HepG2 (cell line): ENCODE results near the gene PDS5B. TPM values are rescaled to one million over a fixed set of nuclear protein-coding genes. Genes with fewer than 3 reads are reported as not detected.
"Not testable (repeated sequence)": the region's sequence is repeated elsewhere in the genome, so short reads cannot be mapped to it uniquely, and the experiment has no call there.

Source experiments
- ATAC-seq: fragments of 200-7000 bp; cut with Tn5 transposase; 3 replicates; pipeline ENCODE4 v1.9.1; 2020; ENCODE audit warnings: mild to moderate bottlenecking, moderate library complexity
- BruUV-seq: library from RNA; stranded (reverse); fragments of 400-500 nt; replicated peaks from 2 replicates; lab custom pipeline; 2021; lab: Mats Ljungman, UMichigan
- CTCF ChIA-PET: fragments of 300-600 bp; formaldehyde crosslinking; extraction: SDS; loops from one replicate; lab custom pipeline; 2021; ENCODE audit warnings: low total read pairs, inconsistent platforms, low intra/inter-chr PET ratio; lab: Yijun Ruan, JAX
- POLR2A ChIA-PET: fragments of 350-600 bp; sonication (Branson Sonifier 250); formaldehyde crosslinking; loops from one replicate; lab custom pipeline; 2020; ENCODE audit warnings: antibody characterized with exemption, inconsistent platforms; lab: Yijun Ruan, JAX
- DNase-seq: peaks from one replicate; pipeline ENCODE4 v3.0.0-alpha.2; 2015; ENCODE audit warnings: low spot score
- FAIRE-seq: peaks from 3 replicates; lab custom pipeline; 2011; peaks lifted over from hg19 to GRCh38; lab: Jason Lieb, UNC
- H2AFZ ChIP-seq: one replicate; pipeline ENCODE4 v1.6.1; 2011; ENCODE audit warnings: low read length, inconsistent platforms
- H3K27ac ChIP-seq: fragments of 300-600 bp; 3 replicates; pipeline ENCODE4 v1.8.0; 2011; ENCODE audit warnings: mixed run types, mild to moderate bottlenecking, mixed read lengths, low read length, inconsistent platforms; ENCODE audit not compliant: insufficient read depth; ENCODE audit errors: extremely low read length
- H3K27me3 ChIP-seq, 2 experiments: fragments of 200-600 bp in 1 of 2; 2 replicates in 1 of 2; 3 replicates in 1 of 2; pipeline versions ENCODE4 v1.6.0 to v1.8.0; 2011; ENCODE audit warnings: low read length in 2 of 2, mild to moderate bottlenecking in 2 of 2, moderate library complexity in 2 of 2, inconsistent platforms in 1 of 2; ENCODE audit not compliant: insufficient read depth in 2 of 2, control insufficient read depth in 1 of 2
- H3K36me3 ChIP-seq, 2 experiments: fragments of 200-600 bp in 1 of 2; replicated peaks in 1 of 2; 2 replicates in 1 of 2; 3 replicates in 1 of 2; pipeline versions ENCODE4 v1.5.1 to v1.8.0; 2011; ENCODE audit warnings: low read length in 2 of 2, inconsistent platforms in 1 of 2; ENCODE audit not compliant: insufficient read depth in 2 of 2, control insufficient read depth in 1 of 2
- H3K4me1 ChIP-seq: 2 replicates; pipeline ENCODE4 v1.5.1; 2012; ENCODE audit warnings: low read length, inconsistent platforms; ENCODE audit not compliant: insufficient read depth
- H3K4me2 ChIP-seq: 2 replicates; pipeline ENCODE4 v1.6.0; 2011; ENCODE audit warnings: low read depth, low read length, inconsistent platforms
- H3K4me3 ChIP-seq, 3 experiments: fragments of 200-600 bp in 1 of 3; sonication (generic), shearing (Covaris generic) in 1 of 3; replicated peaks in 1 of 3; 2 replicates each; pipeline ENCODE4 v1.5.1; 2011 to 2016; ENCODE audit warnings: low read length in 3 of 3, inconsistent platforms in 2 of 3, low read depth in 2 of 3, mild to moderate bottlenecking in 2 of 3, control low read depth in 1 of 3, mixed read lengths in 1 of 3; ENCODE audit not compliant: insufficient read depth in 1 of 3
- H3K79me2 ChIP-seq: one replicate; pipeline ENCODE4 v1.6.1; 2011; ENCODE audit warnings: low read length, inconsistent platforms; ENCODE audit not compliant: insufficient read depth
- H3K9ac ChIP-seq: 2 replicates; pipeline ENCODE4 v1.6.0; 2011; ENCODE audit warnings: mild to moderate bottlenecking, low read depth, low read length, inconsistent platforms; ENCODE audit not compliant: insufficient read depth
- H3K9me3 ChIP-seq: 2 replicates; pipeline ENCODE4 v1.5.1; 2012; ENCODE audit warnings: mild to moderate bottlenecking, low read length
- H4K20me1 ChIP-seq: 2 replicates; pipeline ENCODE4 v1.6.0; 2011; ENCODE audit warnings: inconsistent platforms, mild to moderate bottlenecking, low read length, moderate library complexity; ENCODE audit not compliant: insufficient read depth
- HMG20B ChIP-seq: conservative IDR thresholded peaks from 2 replicates; pipeline ENCODE4 v1.6.1; 2016; ENCODE audit warnings: missing genetic modification reagents, missing compliant biosample characterization
- KLF13 ChIP-seq: sonication (generic); formaldehyde crosslinking; IDR thresholded peaks from 2 replicates; pipeline ENCODE4 v1.4.0; 2020; ENCODE audit warnings: mild to moderate bottlenecking, missing genetic modification reagents
- MAF1 ChIP-seq: sonication (generic); formaldehyde crosslinking; IDR thresholded peaks from 2 replicates; pipeline ENCODE4 v1.5.0; 2020; ENCODE audit warnings: missing genetic modification reagents, borderline replicate concordance
- MED1 ChIP-seq: sonication (generic); formaldehyde crosslinking; IDR thresholded peaks from 2 replicates; pipeline ENCODE4 v1.4.0; 2020; ENCODE audit warnings: missing genetic modification reagents
- PAX8 ChIP-seq: sonication (generic); formaldehyde crosslinking; IDR thresholded peaks from 2 replicates; pipeline ENCODE4 v1.8.0; 2022; ENCODE audit warnings: mild to moderate bottlenecking, missing genetic modification reagents, borderline replicate concordance
- ZFY ChIP-seq: sonication (generic); formaldehyde crosslinking; IDR thresholded peaks from 2 replicates; pipeline ENCODE4 v1.4.0; 2020; ENCODE audit warnings: missing genetic modification reagents
- ZNF589 ChIP-seq: sonication (generic); formaldehyde crosslinking; conservative IDR thresholded peaks from 2 replicates; pipeline ENCODE4 v1.8.0; 2022; ENCODE audit warnings: mild to moderate bottlenecking, moderate library complexity, missing genetic modification reagents
- ZNF775 ChIP-seq: sonication (generic); formaldehyde crosslinking; IDR thresholded peaks from 2 replicates; pipeline ENCODE4 v1.4.0; 2020; ENCODE audit warnings: missing genetic modification reagents, mild to moderate bottlenecking, moderate library complexity, borderline replicate concordance
- WGBS: methylation state at CpG from one replicate; pipeline ENCODE4 v1.1.6; 2017; ENCODE audit warnings: low lambda C conversion rate; 5-methylcytosine and 5-hydroxymethylcytosine counted together
- in situ Hi-C: cut with HindIII; loops from 2 replicates; pipeline ENCODE4 v1.10.0; 2017; ENCODE audit warnings: low pct_unique_long_range_greater_than_20kb; ENCODE audit not compliant: extremely low pct_ligation_motif_present
- intact Hi-C: fragments of 100-400 bp; cut with micrococcal nuclease; formaldehyde crosslinking; loops from one replicate; pipeline ENCODE4 v1.10.0; 2022; ENCODE audit not compliant: unreplicated experiment
- polyA plus RNA-seq, 8 experiments: library from polyadenylated mRNA; depleted of rRNA in 3 of 8; stranded (reverse) in 7 of 8; unstranded in 1 of 8; fragments of >200 nt; fragmentation: Illumina TruSeq in 4 of 8; extraction: Trizol in 4 of 8; gene quantifications; 2 replicates each; pipeline versions ENCODE4 v1.2.1 to v1.2.3, GENCODE V29; 2011 to 2016; ENCODE audit warnings: low read depth in 4 of 8, missing spikeins in 1 of 8, mixed read lengths in 1 of 8; ENCODE audit not compliant: insufficient read depth in 1 of 8
- total RNA-seq, 5 experiments: library from RNA; depleted of rRNA; stranded (reverse); fragments of >200 nt; fragmentation: Illumina TruSeq; extraction: Trizol; gene quantifications; 2 replicates each; pipeline ENCODE4 v1.2.3, GENCODE V29; 2016; ENCODE audit warnings: low read depth in 1 of 5
- TF ChIP-seq, protein P1 (sequence below): sonication (generic); formaldehyde crosslinking; IDR thresholded peaks from 2 replicates; pipeline ENCODE4 v1.5.1; 2020; ENCODE audit warnings: mild to moderate bottlenecking, missing genetic modification reagents, moderate library complexity
- TF ChIP-seq, protein P2 (sequence below): sonication (generic); formaldehyde crosslinking; IDR thresholded peaks from one replicate; pipeline ENCODE4 v1.5.1; 2020; ENCODE audit warnings: mild to moderate bottlenecking, missing genetic modification reagents; ENCODE audit errors: not compliant biosample characterization

The PDS5B gene
- total and polyA plus RNA-seq, 2 of the 13 experiments (the other 11 are each of a cell fraction or from before 2014, with no cell fraction given): 5.8 to 24.6 TPM

DNA sequence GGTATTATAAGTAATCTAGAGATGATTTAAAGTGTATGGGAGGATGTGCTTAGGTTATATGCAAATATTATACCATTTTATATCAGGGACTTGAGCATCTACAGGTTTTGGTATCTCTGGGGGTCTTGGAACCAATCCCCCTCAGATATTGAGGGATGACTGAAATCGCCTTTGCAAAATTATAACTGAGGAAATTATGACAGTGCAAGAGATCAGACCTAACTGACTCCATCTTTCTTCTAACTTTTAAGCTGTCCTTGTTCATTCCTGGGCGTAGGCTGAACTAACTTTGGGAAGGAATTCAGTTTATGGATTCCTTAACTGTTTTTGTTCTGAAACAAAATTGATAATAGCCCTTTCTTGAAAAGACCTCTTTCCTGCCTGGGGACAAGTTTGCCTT lies 239.2 kb downstream of the PDS5B start:
- DNase-seq: no peak
- Histone ChIP-seq H3K9ac (no peak overlapping the region), H3K27me3 (peaks cover 0 to 25% of the 10 kb centered on the region in 2 experiments), H4K20me1 (no peaks in the 10 kb centered on the region), H3K9me3 (no peaks in the 10 kb centered on the region), H3K4me2 (no peak overlapping the region), H3K4me3 (no peak overlapping the region), H3K79me2 (no peaks in the 10 kb centered on the region), H3K27ac (no peak overlapping the region), H3K4me1 (peaks cover 7% of the 10 kb centered on the region; the same call in 1 of the 2 replicates), H2AFZ (no peak overlapping the region), H3K36me3 (no peaks in the 10 kb centered on the region)
- ChIA-PET CTCF (no interaction called here), POLR2A (no interaction called here)
- TF ChIP-seq PAX8 (CRISPR knock-in tag) (no peak), ZNF589 (no peak), HMG20B (no peak), KLF13 (CRISPR knock-in tag) (no peak), MED1 (no peak), ZNF775 (no peak), ZFY (no peak), MAF1 (CRISPR knock-in tag) (no peak)
- TF ChIP-seq, protein P1, sequence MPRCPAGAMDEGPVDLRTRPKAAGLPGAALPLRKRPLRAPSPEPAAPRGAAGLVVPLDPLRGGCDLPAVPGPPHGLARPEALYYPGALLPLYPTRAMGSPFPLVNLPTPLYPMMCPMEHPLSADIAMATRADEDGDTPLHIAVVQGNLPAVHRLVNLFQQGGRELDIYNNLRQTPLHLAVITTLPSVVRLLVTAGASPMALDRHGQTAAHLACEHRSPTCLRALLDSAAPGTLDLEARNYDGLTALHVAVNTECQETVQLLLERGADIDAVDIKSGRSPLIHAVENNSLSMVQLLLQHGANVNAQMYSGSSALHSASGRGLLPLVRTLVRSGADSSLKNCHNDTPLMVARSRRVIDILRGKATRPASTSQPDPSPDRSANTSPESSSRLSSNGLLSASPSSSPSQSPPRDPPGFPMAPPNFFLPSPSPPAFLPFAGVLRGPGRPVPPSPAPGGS (CRISPR knock-in tag): no peak
- TF ChIP-seq, protein P2, sequence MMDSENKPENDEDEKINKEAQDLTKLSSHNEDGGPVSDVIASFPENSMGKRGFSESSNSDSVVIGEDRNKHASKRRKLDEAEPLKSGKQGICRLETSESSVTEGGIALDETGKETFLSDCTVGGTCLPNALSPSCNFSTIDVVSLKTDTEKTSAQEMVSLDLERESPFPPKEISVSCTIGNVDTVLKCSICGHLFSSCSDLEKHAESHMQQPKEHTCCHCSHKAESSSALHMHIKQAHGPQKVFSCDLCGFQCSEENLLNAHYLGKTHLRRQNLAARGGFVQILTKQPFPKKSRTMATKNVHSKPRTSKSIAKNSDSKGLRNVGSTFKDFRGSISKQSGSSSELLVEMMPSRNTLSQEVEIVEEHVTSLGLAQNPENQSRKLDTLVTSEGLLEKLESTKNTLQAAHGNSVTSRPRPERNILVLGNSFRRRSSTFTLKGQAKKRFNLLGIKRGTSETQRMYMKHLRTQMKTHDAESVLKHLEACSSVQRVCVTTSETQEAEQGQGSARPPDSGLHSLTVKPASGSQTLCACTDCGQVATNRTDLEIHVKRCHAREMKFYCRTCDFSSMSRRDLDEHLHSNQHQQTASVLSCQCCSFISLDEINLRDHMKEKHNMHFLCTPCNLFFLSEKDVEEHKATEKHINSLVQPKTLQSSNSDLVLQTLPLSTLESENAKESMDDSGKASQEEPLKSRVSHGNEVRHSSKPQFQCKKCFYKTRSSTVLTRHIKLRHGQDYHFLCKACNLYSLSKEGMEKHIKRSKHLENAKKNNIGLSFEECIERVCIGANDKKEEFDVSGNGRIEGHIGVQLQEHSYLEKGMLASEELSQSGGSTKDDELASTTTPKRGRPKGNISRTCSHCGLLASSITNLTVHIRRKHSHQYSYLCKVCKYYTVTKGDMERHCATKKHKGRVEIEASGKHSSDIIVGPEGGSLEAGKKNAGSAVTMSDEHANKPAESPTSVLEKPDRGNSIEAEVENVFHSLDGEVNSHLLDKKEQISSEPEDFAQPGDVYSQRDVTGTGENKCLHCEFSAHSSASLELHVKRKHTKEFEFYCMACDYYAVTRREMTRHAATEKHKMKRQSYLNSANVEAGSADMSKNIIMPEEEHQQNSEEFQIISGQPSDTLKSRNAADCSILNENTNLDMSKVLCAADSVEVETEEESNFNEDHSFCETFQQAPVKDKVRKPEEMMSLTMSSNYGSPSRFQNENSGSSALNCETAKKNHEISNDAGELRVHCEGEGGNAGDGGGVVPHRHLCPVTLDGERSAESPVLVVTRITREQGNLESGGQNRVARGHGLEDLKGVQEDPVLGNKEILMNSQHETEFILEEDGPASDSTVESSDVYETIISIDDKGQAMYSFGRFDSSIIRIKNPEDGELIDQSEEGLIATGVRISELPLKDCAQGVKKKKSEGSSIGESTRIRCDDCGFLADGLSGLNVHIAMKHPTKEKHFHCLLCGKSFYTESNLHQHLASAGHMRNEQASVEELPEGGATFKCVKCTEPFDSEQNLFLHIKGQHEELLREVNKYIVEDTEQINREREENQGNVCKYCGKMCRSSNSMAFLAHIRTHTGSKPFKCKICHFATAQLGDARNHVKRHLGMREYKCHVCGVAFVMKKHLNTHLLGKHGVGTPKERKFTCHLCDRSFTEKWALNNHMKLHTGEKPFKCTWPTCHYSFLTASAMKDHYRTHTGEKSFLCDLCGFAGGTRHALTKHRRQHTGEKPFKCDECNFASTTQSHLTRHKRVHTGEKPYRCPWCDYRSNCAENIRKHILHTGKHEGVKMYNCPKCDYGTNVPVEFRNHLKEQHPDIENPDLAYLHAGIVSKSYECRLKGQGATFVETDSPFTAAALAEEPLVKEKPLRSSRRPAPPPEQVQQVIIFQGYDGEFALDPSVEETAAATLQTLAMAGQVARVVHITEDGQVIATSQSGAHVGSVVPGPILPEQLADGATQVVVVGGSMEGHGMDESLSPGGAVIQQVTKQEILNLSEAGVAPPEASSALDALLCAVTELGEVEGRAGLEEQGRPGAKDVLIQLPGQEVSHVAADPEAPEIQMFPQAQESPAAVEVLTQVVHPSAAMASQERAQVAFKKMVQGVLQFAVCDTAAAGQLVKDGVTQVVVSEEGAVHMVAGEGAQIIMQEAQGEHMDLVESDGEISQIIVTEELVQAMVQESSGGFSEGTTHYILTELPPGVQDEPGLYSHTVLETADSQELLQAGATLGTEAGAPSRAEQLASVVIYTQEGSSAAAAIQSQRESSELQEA (CRISPR knock-in tag): no peak
- in situ Hi-C loops: no loop called here
- intact Hi-C loops: no loop called here
- no TSS peak for BruUV-seq
- FAIRE-seq: no peak
- 34% methylated on average over 2 of the region's 2 CpGs for WGBS
- no peak for ATAC-seq

DNA sequence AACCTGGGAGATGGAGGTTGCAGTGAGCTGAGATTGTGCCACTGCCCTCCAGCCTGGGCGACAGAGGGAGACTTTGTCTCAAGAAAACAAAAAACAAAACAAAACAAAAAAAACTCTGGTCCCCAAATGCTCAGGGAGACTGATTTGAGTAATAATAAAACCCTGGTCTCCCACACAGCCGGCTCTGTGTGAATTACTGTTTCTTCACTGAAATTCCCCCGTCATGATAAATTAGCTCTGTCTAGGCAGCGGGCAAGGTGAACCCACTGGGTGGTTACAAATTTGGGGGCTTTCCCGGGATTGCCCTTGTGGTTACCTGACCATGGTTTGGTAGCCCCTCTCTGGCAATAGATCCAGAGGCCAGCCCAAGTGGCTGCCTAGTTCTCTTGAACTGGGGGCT lies 240.1 kb downstream of the PDS5B start:
- H3K4me2 ChIP-seq, H2AFZ ChIP-seq, FAIRE-seq, DNase-seq, ATAC-seq, H3K9ac ChIP-seq, H3K36me3 ChIP-seq, H3K4me3 ChIP-seq, H3K79me2 ChIP-seq, POLR2A ChIA-PET, H4K20me1 ChIP-seq, in situ Hi-C loops, H3K27ac ChIP-seq, CTCF ChIA-PET, intact Hi-C loops, H3K9me3 ChIP-seq, BruUV-seq, H3K4me1 ChIP-seq: not testable (repeated sequence)
- H3K27me3 ChIP-seq: peaks cover 0 to 25% of the 10 kb centered on the region in 2 experiments
- 86% methylated on average over 4 of the region's 5 CpGs for WGBS
